GM12891 (cell line): ENCODE results near the gene RILP.
"Not testable (repeated sequence)": the region's sequence is repeated elsewhere in the genome, so short reads cannot be mapped to it uniquely, and the experiment has no call there.

Experiments
- PAX5 ChIP-seq: IDR thresholded peaks from 2 replicates; pipeline ENCODE4 v1.6.1; 2011; ENCODE audit warnings: low read length, moderate library complexity, mild to moderate bottlenecking; ENCODE audit not compliant: insufficient read depth, severe bottlenecking
- POLR2A ChIP-seq: IDR thresholded peaks from 2 replicates; pipeline ENCODE4 v1.6.1; 2011; ENCODE audit warnings: low read depth, low read length, control low read depth
- POLR2AphosphoS5 ChIP-seq: IDR thresholded peaks from 2 replicates; pipeline ENCODE4 v1.6.1; 2011; ENCODE audit warnings: low read depth, low read length, control low read depth
- POU2F2 ChIP-seq: IDR thresholded peaks from 2 replicates; pipeline ENCODE4 v1.6.1; 2011; ENCODE audit warnings: low read depth, mild to moderate bottlenecking, control low read depth, low read length, moderate library complexity
- SPI1 ChIP-seq: IDR thresholded peaks from 2 replicates; pipeline ENCODE4 v1.6.1; 2011; ENCODE audit warnings: low read depth, low read length, control low read depth
- TAF1 ChIP-seq: IDR thresholded peaks from 2 replicates; pipeline ENCODE4 v1.6.1; 2011; ENCODE audit warnings: low read depth, low read length, control low read depth

- TF ChIP-seq POLR2AphosphoS5, POLR2A, PAX5, TAF1, SPI1, POU2F2: not testable (repeated sequence)
Measured at GRCh38 chr17:1663934-1664333, 14.3 kb upstream of the RILP start.
